HG02571 (cell line): ENCODE measurements around the gene METAP1D.

ENCODE experiments used
- ATAC-seq: cut with Tn5 transposase; IDR thresholded peaks from one replicate; pipeline ENCODE4 v1.9.1; 2021; ENCODE audit warnings: mild to moderate bottlenecking, moderate library complexity; ENCODE audit not compliant: unreplicated experiment

Gene METAP1D

GRCh38 chr2:172128484-172128883 is 128.7 kb downstream of the METAP1D start:
- no peak for ATAC-seq

DNA sequence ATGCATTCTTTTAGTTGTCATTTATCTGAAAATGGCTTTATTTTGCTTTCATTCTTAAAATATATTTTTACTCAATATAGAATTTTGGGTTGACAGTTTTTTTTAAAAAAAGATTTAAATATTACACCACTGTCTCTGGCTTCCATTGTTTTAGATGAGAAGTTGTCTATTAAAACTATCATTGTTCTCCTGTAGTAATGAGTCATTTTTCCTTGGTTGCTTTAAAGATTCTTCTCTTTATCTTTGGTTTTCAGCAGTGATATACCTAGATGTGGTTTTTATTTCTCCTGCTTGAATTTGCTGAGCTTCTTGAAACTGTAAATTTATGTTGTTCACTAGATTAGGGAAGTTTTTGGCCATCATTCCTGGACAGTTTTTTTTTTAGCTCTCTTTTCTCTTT is 129.7 kb downstream of the METAP1D start:
- no peak for ATAC-seq
